Aorta (tissue), 5 donors: Measurements from ENCODE around the gene POU3F2. TPM values are rescaled to one million over a fixed set of nuclear protein-coding genes. Genes with fewer than 3 reads are reported as not detected.
A peak's percentile ranks its signal among the peaks of the same experiment; 100 is the strongest.

Experiments used
- ATAC-seq: fragments of 200-7000 bp; cut with Tn5 transposase; one replicate; pipeline ENCODE4 v1.9.1; 2022; ENCODE audit warnings: moderate library complexity; ENCODE audit not compliant: low FRiP score
- DNase-seq, 2 donors: peaks; one replicate each; pipeline ENCODE4 v3.0.0-alpha.2; 2020
- H3K27ac ChIP-seq, 2 donors: one replicate each; pipeline ENCODE4 v1.5.1; 2013; ENCODE audit warnings: low read length in 2 of 2, mild to moderate bottlenecking in 2 of 2, moderate library complexity in 2 of 2, control low read depth in 1 of 2, inconsistent platforms in 1 of 2, low read depth in 1 of 2
- H3K27me3 ChIP-seq, 2 donors: one replicate each; pipeline ENCODE4 v1.6.1; 2013; ENCODE audit warnings: control low read depth in 1 of 2, low read length in 1 of 2, mild to moderate bottlenecking in 1 of 2, moderate library complexity in 1 of 2; ENCODE audit not compliant: insufficient read depth in 2 of 2, control insufficient read depth in 1 of 2
- H3K36me3 ChIP-seq, 2 donors: one replicate each; pipeline ENCODE4 v1.6.1; 2013; ENCODE audit warnings: control low read depth in 1 of 2, low read length in 1 of 2, mild to moderate bottlenecking in 1 of 2; ENCODE audit not compliant: insufficient read depth in 2 of 2, control insufficient read depth in 1 of 2
- H3K4me1 ChIP-seq, 2 donors: one replicate each; pipeline ENCODE4 v1.6.1; 2013; ENCODE audit warnings: low read length in 2 of 2, control low read depth in 1 of 2, mild to moderate bottlenecking in 1 of 2, moderate library complexity in 1 of 2; ENCODE audit not compliant: insufficient read depth in 2 of 2, control insufficient read depth in 1 of 2
- H3K4me3 ChIP-seq, 2 donors: one replicate each; pipeline ENCODE4 v1.5.1; 2013; ENCODE audit warnings: low read length in 2 of 2, control low read depth in 1 of 2, mild to moderate bottlenecking in 1 of 2
- H3K9me3 ChIP-seq: one replicate; pipeline ENCODE4 v1.6.1; 2013; ENCODE audit warnings: mild to moderate bottlenecking, low read length; ENCODE audit not compliant: control insufficient read depth
- WGBS, 2 donors: extraction: QIAGEN DNeasy Blood & Tissue Kit; methylation state at CpG; one replicate each; pipeline ENCODE4 v1.1.7; 2013; 5-methylcytosine and 5-hydroxymethylcytosine counted together
- intact Hi-C, 2 donors: fragments of 100-400 bp; cut with DNase I; formaldehyde crosslinking; loops; one replicate each; pipeline versions ENCODE4 v1.14.2 to v1.15.0; 2022
- long read RNA-seq, 2 donors: library from polyadenylated mRNA; unstranded; transcript quantifications; one replicate each; pipeline ENCODE4 v2.0.0, GENCODE V29; 2020 to 2021
- polyA plus RNA-seq, 2 donors: library from polyadenylated mRNA; stranded (reverse); fragments of 200-250 nt; gene quantifications; one replicate each; pipeline ENCODE4 v1.2.3, GENCODE V29; 2013
- total RNA-seq, 2 donors: library from RNA; stranded (reverse); fragmentation: NEBNext Ultra II Directional; extraction: Animal tissue kit (Norgen Biotek cat#: 25700); gene quantifications; one replicate each; pipeline ENCODE4 v1.2.1, GENCODE V29; 2021
- donor health status: healthy with polysubstance abuse.
- donor health status: Bipolar disorder and iron deficiency.
- donor health status: DM: no; HTN: no; CAD: no.
- donor health status: DM: no; HTN: no; CAD: no.
- donor health status: DM: yes; HTN: yes; CAD: no.

POU3F2 gene
- total RNA-seq, result not detected
- polyA plus RNA-seq, result not detected
- long read RNA-seq, donor 1, result 0 reads
- long read RNA-seq, donor 2, result 0 reads

- no peaks in the 10 kb centered on the region for H3K9me3 ChIP-seq
- H3K36me3 ChIP-seq, result no peaks in the 10 kb centered on the region
- ATAC-seq (peak; percentile 70), DNase-seq (peak; percentile 79 to 92)
- 1% methylated on average over 73 to 83 of the region's 83 CpGs for WGBS, 2 donors
- H3K27ac ChIP-seq, result no peak within 1 kb of the TSS
- peak within 1 kb of the TSS; percentile 54 to 81 for H3K4me3 ChIP-seq
- no peaks in the 10 kb centered on the region for H3K27me3 ChIP-seq
- no peaks in the 10 kb centered on the region for H3K4me1 ChIP-seq
- intact Hi-C loops, result no loop called here
Measured at GRCh38 chr6:98834060-98835031, at the start of gene POU3F2. Gene POU3F2, plus strand, starts transcription at chr6:98834574. Its CDS starts 300 bp downstream, at chr6:98834874.

GRCh38 chr6:98787435-98787834 is 46.9 kb upstream of the POU3F2 start:
- no peak overlapping the region for H3K4me3 ChIP-seq
- intact Hi-C loops, result no loop called here
- H3K4me1 ChIP-seq, result no peaks in the 10 kb centered on the region
- H3K27me3 ChIP-seq, result peaks cover 0 to 2% of the 10 kb centered on the region in 2 donors
- WGBS, 2 donors, result 61 to 67% methylated on average over 8 of the region's 8 CpGs
- H3K27ac ChIP-seq, result no peak overlapping the region
- DNase-seq (no peak), ATAC-seq (no peak)
- H3K9me3 ChIP-seq, result peaks cover 4% of the 10 kb centered on the region
- H3K36me3 ChIP-seq, result no peaks in the 10 kb centered on the region

- Histone ChIP-seq H3K9me3 (peaks cover 4% of the 10 kb centered on the region), H3K36me3 (no peaks in the 10 kb centered on the region), H3K27me3 (no peaks in the 10 kb centered on the region), H3K4me1 (no peaks in the 10 kb centered on the region), H3K27ac (no peak overlapping the region), H3K4me3 (no peak overlapping the region)
- DNase-seq (no peak), ATAC-seq (no peak)
- intact Hi-C loops, result no loop called here
- 27% methylated on average over 15 of the region's 15 CpGs for WGBS, 2 donors
Measured at GRCh38 chr6:98787961-98788360, 46.4 kb upstream of the POU3F2 start.

- DNase-seq, result no peak
- no peak overlapping the region for H3K27ac ChIP-seq
- intact Hi-C loops, result no loop called here
- no peaks in the 10 kb centered on the region for H3K4me1 ChIP-seq
- WGBS, 2 donors, result 70 to 71% methylated on average over 4 of the region's 4 CpGs
- no peak overlapping the region for H3K4me3 ChIP-seq
- no peak for ATAC-seq
- H3K9me3 ChIP-seq, result peaks cover 2% of the 10 kb centered on the region
- no peaks in the 10 kb centered on the region for H3K36me3 ChIP-seq
- H3K27me3 ChIP-seq, result no peaks in the 10 kb centered on the region
Measured at GRCh38 chr6:98794307-98794842, 40.0 kb upstream of the POU3F2 start.

- no peak for DNase-seq
- no peaks in the 10 kb centered on the region for H3K4me1 ChIP-seq
- H3K27ac ChIP-seq, result no peak overlapping the region
- H3K36me3 ChIP-seq, result no peaks in the 10 kb centered on the region
- intact Hi-C loops, result no loop called here
- no peaks in the 10 kb centered on the region for H3K9me3 ChIP-seq
- peaks cover 0 to 3% of the 10 kb centered on the region in 2 donors for H3K27me3 ChIP-seq
- H3K4me3 ChIP-seq, result no peak overlapping the region
- no peak for ATAC-seq
- whole genome bisulfite sequencing, 2 donors, result 56 to 60% methylated on average over 6 of the region's 6 CpGs
Measured at GRCh38 chr6:98797217-98797994, 37.0 kb upstream of the POU3F2 start.

- Histone ChIP-seq H3K27ac (no peak overlapping the region), H3K27me3 (peaks cover 0 to 3% of the 10 kb centered on the region in 2 donors), H3K4me3 (no peak overlapping the region), H3K4me1 (no peaks in the 10 kb centered on the region), H3K36me3 (no peaks in the 10 kb centered on the region), H3K9me3 (no peaks in the 10 kb centered on the region)
- intact Hi-C loops, result no loop called here
- ATAC-seq, result no peak
- WGBS, 2 donors, result 71 to 74% methylated on average over 3 of the region's 3 CpGs
- no peak for DNase-seq
Measured at GRCh38 chr6:98800866-98801265, 33.5 kb upstream of the POU3F2 start.

- Histone ChIP-seq H3K4me3 (no peak overlapping the region), H3K27me3 (no peaks in the 10 kb centered on the region), H3K9me3 (no peaks in the 10 kb centered on the region), H3K36me3 (no peaks in the 10 kb centered on the region), H3K27ac (no peak overlapping the region), H3K4me1 (no peaks in the 10 kb centered on the region)
- no peak for DNase-seq
- intact Hi-C loops, result no loop called here
- 70 to 73% methylated on average over 4 of the region's 4 CpGs for WGBS, 2 donors
- no peak for ATAC-seq
Measured at GRCh38 chr6:98808541-98809210, 25.7 kb upstream of the POU3F2 start.

- Histone ChIP-seq H3K4me3 (no peak overlapping the region), H3K4me1 (no peaks in the 10 kb centered on the region), H3K27ac (no peak overlapping the region), H3K9me3 (no peaks in the 10 kb centered on the region), H3K36me3 (no peaks in the 10 kb centered on the region), H3K27me3 (no peaks in the 10 kb centered on the region)
- ATAC-seq (no peak), DNase-seq (no peak)
- WGBS, 2 donors, result 89 to 90% methylated on average over 4 of the region's 4 CpGs
- intact Hi-C loops, result no loop called here
Measured at GRCh38 chr6:98812220-98812619, 22.2 kb upstream of the POU3F2 start.
